Measurements from ENCODE around the gene C6orf47. TPM values are rescaled to one million over a fixed set of nuclear protein-coding genes. Genes with fewer than 3 reads are reported as not detected.

C6orf47 gene
- total and polyA plus RNA-seq, 2 of the 13 experiments (the other 11 are each of a cell fraction or from before 2014, with no cell fraction given), result 1.7 to 18.1 TPM

DNA sequence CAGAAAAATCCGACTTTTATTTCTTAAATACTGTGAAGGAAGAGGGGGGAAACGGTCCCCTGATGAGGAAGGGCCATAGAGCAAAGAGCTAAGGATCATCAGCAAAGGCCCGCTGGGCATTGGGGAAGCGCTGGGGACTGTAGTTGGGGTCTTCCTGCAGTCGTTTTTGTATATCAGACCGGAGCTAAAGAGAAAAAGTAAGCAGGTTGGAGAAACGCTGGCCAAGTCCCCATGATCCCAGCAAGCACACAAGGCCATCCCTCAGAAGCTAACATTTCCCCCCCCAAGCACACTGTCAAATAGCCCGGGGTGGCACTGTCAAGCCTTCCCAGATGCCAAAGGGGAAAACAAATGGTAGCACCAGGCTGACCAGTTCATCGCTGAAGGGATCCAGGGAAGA lies 21.5 kb downstream of the C6orf47 start:
- Histone ChIP-seq H4K20me1 (ENCODE audit: insufficient read depth, low read length) (no peaks in the 10 kb centered on the region; the same call in 1 of the 2 replicates), H3K4me1 (ENCODE audit: insufficient read depth, low read length) (peaks cover 13% of the 10 kb centered on the region), H3K4me2 (ENCODE audit: low read depth, low read length) (no peak overlapping the region), H3K79me2 (ENCODE audit: insufficient read depth, low read length) (no peaks in the 10 kb centered on the region), H3K36me3 (replicated peaks in 1 of 2; ENCODE audit: control insufficient read depth in 1 of 2, insufficient read depth in 2 of 2, low read length in 2 of 2) (peaks cover 64 to 82% of the 10 kb centered on the region in 2 experiments), H3K27ac (ENCODE audit: extremely low read length, insufficient read depth, low read length) (no peak overlapping the region), H3K9ac (ENCODE audit: insufficient read depth, low read depth, low read length) (no peak overlapping the region), H2AFZ (ENCODE audit: low read length) (no peak overlapping the region), H3K9me3 (ENCODE audit: low read length) (no peaks in the 10 kb centered on the region), H3K27me3 (ENCODE audit: control insufficient read depth in 1 of 2, insufficient read depth in 2 of 2, low read length in 2 of 2) (no peaks in the 10 kb centered on the region), H3K4me3 (replicated peaks in 1 of 3; ENCODE audit: insufficient read depth in 1 of 3, low read depth in 2 of 3, low read length in 3 of 3) (no peak overlapping the region)
- ATAC-seq (no peak), DNase-seq (ENCODE audit: low spot score) (no peak), FAIRE-seq (no peak)
- TF ChIP-seq PRPF4 (IDR thresholded peaks at IDR 0.05; ENCODE audit: low read depth, low read length, poor library complexity, severe bottlenecking), result no peak
- TF ChIP-seq AGO2 (optimal IDR thresholded peaks at IDR 0.05; ENCODE audit: low read depth, low read length), result peak; percentile 24
- no peak for TF ChIP-seq ZNF547 (CRISPR knock-in tag; IDR thresholded peaks at IDR 0.05)
- 0 out of 2 replicates have a peak, but pooled peaks have one; percentile 16 for TF ChIP-seq RBFOX2 (IDR thresholded peaks at IDR 0.05; ENCODE audit: low read depth, low read length)
- ChIA-PET POLR2A (interaction anchor here (0.8 to 4.7 kb wide), 10 partner anchors 8 to 329 kb away, joined by 3 to 46 read pairs (median 6); partner anchors contain the start of genes APOM, BAG6, C6orf47 and GPANK1), CTCF (ENCODE audit: low intra/inter-chr PET ratio, low total read pairs) (no interaction called here)
- 96% methylated on average over 9 of the region's 9 CpGs for WGBS (ENCODE audit: low lambda C conversion rate)
- no TSS peak for BruUV-seq (replicated peaks)
- in situ Hi-C loops (cut with HindIII; ENCODE audit: extremely low pct_ligation_motif_present, low pct_unique_long_range_greater_than_20kb), result no loop called here
- intact Hi-C loops (cut with micrococcal nuclease; ENCODE audit: unreplicated experiment), result no loop called here

- peak; percentile 3; the same call in 2 of the 3 replicates for ATAC-seq
- no peaks in the 10 kb centered on the region for H3K4me1 ChIP-seq (ENCODE audit: insufficient read depth, low read length)
- in situ Hi-C loops (cut with HindIII; ENCODE audit: extremely low pct_ligation_motif_present, low pct_unique_long_range_greater_than_20kb), result no loop called here
- H2AFZ ChIP-seq (ENCODE audit: low read length), result no peak overlapping the region
- no peak for DNase-seq (ENCODE audit: low spot score)
- peak overlapping the region; percentile 20 for H3K27ac ChIP-seq (ENCODE audit: extremely low read length, insufficient read depth, low read length)
- FAIRE-seq, result no peak
- POLR2A ChIA-PET, result interaction anchor here (0.6 to 4.7 kb wide), 5 partner anchors 11 to 22 kb away, joined by 3 to 46 read pairs (median 3); partner anchors contain the start of genes AIF1, APOM and BAG6
- H3K27me3 ChIP-seq (ENCODE audit: control insufficient read depth in 1 of 2, insufficient read depth in 2 of 2, low read length in 2 of 2), result no peaks in the 10 kb centered on the region
- H3K4me3 ChIP-seq (replicated peaks in 1 of 3; ENCODE audit: insufficient read depth in 1 of 3, low read depth in 2 of 3, low read length in 3 of 3), result no peak overlapping the region
- H3K4me2 ChIP-seq (ENCODE audit: low read depth, low read length), result no peak overlapping the region
- H3K9ac ChIP-seq (ENCODE audit: insufficient read depth, low read depth, low read length), result no peak overlapping the region
- intact Hi-C loops (cut with micrococcal nuclease; ENCODE audit: unreplicated experiment), result no loop called here
- H3K79me2 ChIP-seq (ENCODE audit: insufficient read depth, low read length), result no peaks in the 10 kb centered on the region
- BruUV-seq (replicated peaks), result TSS peak; percentile 22
- H4K20me1 ChIP-seq (ENCODE audit: insufficient read depth, low read length), result no peaks in the 10 kb centered on the region; the same call in 1 of the 2 replicates
- CTCF ChIA-PET (ENCODE audit: low intra/inter-chr PET ratio, low total read pairs), result no interaction called here
- no peaks in the 10 kb centered on the region for H3K9me3 ChIP-seq (ENCODE audit: low read length)
- peaks cover 64 to 87% of the 10 kb centered on the region in 2 experiments for H3K36me3 ChIP-seq (replicated peaks in 1 of 2; ENCODE audit: control insufficient read depth in 1 of 2, insufficient read depth in 2 of 2, low read length in 2 of 2)
- 94% methylated on average over 27 of the region's 27 CpGs for WGBS (ENCODE audit: low lambda C conversion rate)
- no peak for TF ChIP-seq ZBTB8A (CRISPR knock-in tag; IDR thresholded peaks at IDR 0.05; ENCODE audit: borderline replicate concordance, low read depth)
- no peak for TF ChIP-seq BRCA1 (CRISPR knock-in tag; IDR thresholded peaks at IDR 0.05)
- no peak for TF ChIP-seq ZNF282 (IDR thresholded peaks at IDR 0.05; ENCODE audit: partially characterized antibody)
- no peak for TF ChIP-seq NFIB (CRISPR knock-in tag; IDR thresholded peaks at IDR 0.05; ENCODE audit: borderline replicate concordance)
- no peak for TF ChIP-seq ZSCAN20 (CRISPR knock-in tag; IDR thresholded peaks at IDR 0.05; ENCODE audit: borderline replicate concordance)
- TF ChIP-seq AHR (CRISPR knock-in tag; IDR thresholded peaks at IDR 0.05), result no peak
- peak; percentile 39 for TF ChIP-seq ZNF687 (CRISPR knock-in tag; IDR thresholded peaks at IDR 0.05)
- TF ChIP-seq HNF4A (CRISPR knock-in tag; IDR thresholded peaks at IDR 0.05), result 0 out of 2 replicates have a peak, but pooled peaks have one; percentile 9
- TF ChIP-seq SRF (IDR thresholded peaks at IDR 0.05; ENCODE audit: low read depth, low read length), result no peak
- no peak for TF ChIP-seq XRCC5 (optimal IDR thresholded peaks at IDR 0.05; ENCODE audit: low read length)
Measured at GRCh38 chr6:31636698-31637596, 23.6 kb downstream of the C6orf47 start.

Data from HepG2 (cell line).